Activated CD4-positive, alpha-beta memory T cell treated with anti-CD3 and anti-CD28 coated beads, Interleukin-2, amount 10 ng/mL, durations not matched to agents 7 days and 5 days (primary cell): Measurements from ENCODE around the gene LTA. TPM values are rescaled to one million over a fixed set of nuclear protein-coding genes. Genes with fewer than 3 reads are reported as not detected.

Experiments
- CTCF ChIA-PET: fragments of 350-600 bp; sonication (Branson Sonifier 250); formaldehyde crosslinking; loops from one replicate; lab custom pipeline; 2021; ENCODE audit warnings: antibody characterized with exemption, inconsistent platforms; lab: Charles Lee
- POLR2A ChIA-PET: fragments of 350-600 bp; sonication (Branson Sonifier 250); formaldehyde crosslinking; loops from one replicate; lab custom pipeline; 2021; ENCODE audit warnings: antibody characterized with exemption; lab: Charles Lee
- DNase-seq: peaks from one replicate; pipeline ENCODE4 v3.0.0-alpha.2; 2020
- H3K27ac Mint-ChIP-seq: one replicate; pipeline ENCODE4 v1.8.0; 2021; ENCODE audit warnings: mild to moderate bottlenecking, mixed read lengths
- H3K27me3 Mint-ChIP-seq: one replicate; pipeline ENCODE4 v1.8.0; 2021; ENCODE audit warnings: mixed read lengths
- H3K36me3 Mint-ChIP-seq: one replicate; pipeline ENCODE4 v1.8.0; 2021; ENCODE audit warnings: low read depth, mixed read lengths
- H3K4me1 Mint-ChIP-seq: one replicate; pipeline ENCODE4 v1.8.0; 2021; ENCODE audit warnings: mixed read lengths
- H3K4me3 Mint-ChIP-seq: one replicate; pipeline ENCODE4 v1.8.0; 2021; ENCODE audit warnings: mild to moderate bottlenecking, mixed read lengths
- H3K9me3 Mint-ChIP-seq: one replicate; pipeline ENCODE4 v1.8.0; 2021; ENCODE audit warnings: mixed read lengths
- total RNA-seq, 2 experiments: library from RNA; stranded (reverse); gene quantifications; one replicate each; pipeline ENCODE4 v1.2.3, GENCODE V29; 2021

LTA gene
- total RNA-seq, 2 experiments from 2014 or later, result 37.2 to 38.4 TPM

- Mint-ChIP-seq H3K9me3 (no peaks in the 10 kb centered on the region), H3K36me3 (peaks cover 53% of the 10 kb centered on the region), H3K27me3 (peaks cover 22% of the 10 kb centered on the region), H3K4me3 (peak overlapping the region; percentile 66), H3K27ac (peak overlapping the region; percentile 61), H3K4me1 (peaks cover 68% of the 10 kb centered on the region)
- peak; percentile 69 for DNase-seq
- CTCF ChIA-PET, result interaction anchor here (0.6 to 24.6 kb wide), 7 partner anchors 9 to 39 kb away, joined by 3 to 751 read pairs (median 10); partner anchors contain the start of genes LTB, NCR3 and TNF
- POLR2A ChIA-PET, result interaction anchor here (0.7 to 34.7 kb wide), 13 partner anchors 8 to 179 kb away, joined by 3 to 1578 read pairs (median 5); partner anchors contain the start of genes ATP6V1G2, BAG6, C6orf47 and DDX39B
Observed at GRCh38 chr6:31558631-31559500, 13.2 kb upstream of the LTA start.

- ChIA-PET POLR2A (interaction anchor here (0.7 to 34.7 kb wide), 13 partner anchors 8 to 179 kb away, joined by 3 to 1578 read pairs (median 5); partner anchors contain the start of genes ATP6V1G2, BAG6, C6orf47 and DDX39B), CTCF (interaction anchor here (0.6 to 24.6 kb wide), 10 partner anchors 8 to 97 kb away, joined by 3 to 751 read pairs (median 4); partner anchors contain the start of genes LTB, NCR3 and TNF)
- Mint-ChIP-seq H3K9me3 (no peaks in the 10 kb centered on the region), H3K36me3 (peaks cover 54% of the 10 kb centered on the region), H3K4me1 (peaks cover 68% of the 10 kb centered on the region), H3K27ac (peak overlapping the region; percentile 61), H3K4me3 (peak overlapping the region; percentile 66), H3K27me3 (peaks cover 24% of the 10 kb centered on the region)
- DNase-seq, result no peak
Observed at GRCh38 chr6:31559606-31559957, 12.5 kb upstream of the LTA start.

GRCh38 chr6:31559958-31560696 is 12.0 kb upstream of the LTA start:
- Mint-ChIP-seq H3K9me3 (no peaks in the 10 kb centered on the region), H3K36me3 (peaks cover 60% of the 10 kb centered on the region)

GRCh38 chr6:31560697-31561058 is 11.4 kb upstream of the LTA start:
- H3K36me3 Mint-ChIP-seq, result peaks cover 64% of the 10 kb centered on the region
- peaks cover 69% of the 10 kb centered on the region for H3K4me1 Mint-ChIP-seq
- H3K27ac Mint-ChIP-seq, result peak overlapping the region; percentile 61
- no peak for DNase-seq
- ChIA-PET POLR2A (interaction anchor here (1.7 to 34.7 kb wide), 5 partner anchors 18 to 104 kb away, joined by 5 to 1578 read pairs (median 13); partner anchors contain the start of genes C6orf47, DDX39B, GPANK1 and LST1), CTCF (interaction anchor here (2.8 to 24.6 kb wide), 2 partner anchors 15 to 37 kb away, joined by 28 to 751 read pairs; partner anchors contain the start of genes NCR3 and TNF)
- H3K27me3 Mint-ChIP-seq, result peaks cover 35% of the 10 kb centered on the region
- H3K4me3 Mint-ChIP-seq, result no peak overlapping the region
- H3K9me3 Mint-ChIP-seq, result no peaks in the 10 kb centered on the region

More at GRCh38 chr6:31559958-31560696, 12.0 kb upstream of the LTA start:
- CTCF ChIA-PET, result interaction anchor here (0.6 to 24.6 kb wide), 8 partner anchors 9 to 98 kb away, joined by 3 to 751 read pairs (median 4); partner anchors contain the start of genes LTB, NCR3 and TNF
- Mint-ChIP-seq H3K27me3 (peaks cover 30% of the 10 kb centered on the region), H3K4me3 (peak overlapping the region; percentile 66), H3K27ac (peak overlapping the region; percentile 61), H3K4me1 (peaks cover 69% of the 10 kb centered on the region)
- DNase-seq, result peak; percentile 67
- POLR2A ChIA-PET, result interaction anchor here (0.7 to 34.7 kb wide), 10 partner anchors 9 to 178 kb away, joined by 3 to 1578 read pairs (median 5); partner anchors contain the start of genes C6orf47, DDX39B, GPANK1 and LST1

- H3K9me3 Mint-ChIP-seq, result no peaks in the 10 kb centered on the region
- peaks cover 47% of the 10 kb centered on the region for H3K27me3 Mint-ChIP-seq
- H3K27ac Mint-ChIP-seq, result peak overlapping the region; percentile 66
- ChIA-PET CTCF (interaction anchor here (0.9 to 5.4 kb wide), 8 partner anchors 9 to 30 kb away, joined by 3 to 63 read pairs (median 8); partner anchors contain the start of genes DDX39B, LST1, LTB and NCR3), POLR2A (interaction anchor here (0.8 to 36.9 kb wide), 7 partner anchors 5 to 295 kb away, joined by 3 to 1578 read pairs (median 7); partner anchors contain the start of genes ATP6V1G2, DDX39B, LST1 and LTA)
- no peak for DNase-seq
- peaks cover 64% of the 10 kb centered on the region for H3K4me1 Mint-ChIP-seq
- peaks cover 28% of the 10 kb centered on the region for H3K36me3 Mint-ChIP-seq
- peak overlapping the region; percentile 4 for H3K4me3 Mint-ChIP-seq
Observed at GRCh38 chr6:31567531-31568370, 4.3 kb upstream of the LTA start.

- Mint-ChIP-seq H3K4me1 (peaks cover 69% of the 10 kb centered on the region), H3K9me3 (no peaks in the 10 kb centered on the region), H3K27me3 (peaks cover 41% of the 10 kb centered on the region), H3K36me3 (peaks cover 25% of the 10 kb centered on the region), H3K4me3 (peak overlapping the region; percentile 23), H3K27ac (peak overlapping the region; percentile 66)
- ChIA-PET CTCF (interaction anchor here (1.2 to 5.4 kb wide), 7 partner anchors 8 to 29 kb away, joined by 4 to 63 read pairs (median 11); partner anchors contain the start of genes DDX39B, LST1 and LTB), POLR2A (interaction anchor here (0.8 to 36.9 kb wide), 7 partner anchors 4 to 294 kb away, joined by 3 to 1578 read pairs (median 7); partner anchors contain the start of genes ATP6V1G2, DDX39B, LST1 and LTA)
- DNase-seq, result peak; percentile 79
Observed at GRCh38 chr6:31568537-31568961, 3.5 kb upstream of the LTA start.

- H3K36me3 Mint-ChIP-seq, result peaks cover 18% of the 10 kb centered on the region
- no peak overlapping the region for H3K27ac Mint-ChIP-seq
- no peak overlapping the region for H3K4me3 Mint-ChIP-seq
- no peak for DNase-seq
- CTCF ChIA-PET, result interaction anchor here (0.7 to 5.4 kb wide), 7 partner anchors 11 to 28 kb away, joined by 3 to 63 read pairs (median 6); partner anchors contain the start of genes LST1, LTB and NCR3
- peaks cover 33% of the 10 kb centered on the region for H3K27me3 Mint-ChIP-seq
- no peaks in the 10 kb centered on the region for H3K9me3 Mint-ChIP-seq
- POLR2A ChIA-PET, result interaction anchor here (0.9 to 36.9 kb wide), 8 partner anchors 2 to 626 kb away, joined by 3 to 1578 read pairs (median 4); partner anchors contain the start of genes DDX39B, LST1, LTA and LTB
- peaks cover 76% of the 10 kb centered on the region for H3K4me1 Mint-ChIP-seq
Observed at GRCh38 chr6:31569861-31570536, 2.1 kb upstream of the LTA start.

- no peak for DNase-seq
- H3K27me3 Mint-ChIP-seq, result peaks cover 14% of the 10 kb centered on the region
- H3K4me3 Mint-ChIP-seq, result peak overlapping the region; percentile 94
- peaks cover 37% of the 10 kb centered on the region for H3K36me3 Mint-ChIP-seq
- peak overlapping the region; percentile 96 for H3K27ac Mint-ChIP-seq
- H3K9me3 Mint-ChIP-seq, result no peaks in the 10 kb centered on the region
- peaks cover 80% of the 10 kb centered on the region for H3K4me1 Mint-ChIP-seq
- ChIA-PET POLR2A (interaction anchor here (0.7 to 36.9 kb wide), 11 partner anchors 1 to 1398 kb away, joined by 3 to 1578 read pairs (median 51); partner anchors contain the start of genes ATP6V1G2, CLIC1, DDX39B and LST1), CTCF (interaction anchor here (1.2 to 18.7 kb wide), 6 partner anchors 11 to 289 kb away, joined by 3 to 640 read pairs (median 49); partner anchors contain the start of genes ATP6V1G2, DDX39B, LST1 and LTB)
Observed at GRCh38 chr6:31573239-31574105, 1.4 kb downstream of the LTA start.

- Mint-ChIP-seq H3K4me1 (peaks cover 80% of the 10 kb centered on the region), H3K27me3 (peaks cover 10% of the 10 kb centered on the region), H3K27ac (peak overlapping the region; percentile 96), H3K4me3 (peak overlapping the region; percentile 94), H3K36me3 (peaks cover 46% of the 10 kb centered on the region), H3K9me3 (no peaks in the 10 kb centered on the region)
- ChIA-PET POLR2A (interaction anchor here (0.5 to 36.9 kb wide), 18 partner anchors 2 to 1398 kb away, joined by 3 to 1578 read pairs (median 9); partner anchors contain the start of genes ATP6V1G2, BAG6, CLIC1 and CSNK2B), CTCF (interaction anchor here (0.7 to 18.7 kb wide), 9 partner anchors 10 to 288 kb away, joined by 3 to 640 read pairs (median 7); partner anchors contain the start of genes ATP6V1G2, DDX39B, LST1 and LTB)
- DNase-seq, result no peak
Observed at GRCh38 chr6:31574106-31575061, 2.3 kb downstream of the LTA start.
